Right lobe of liver (tissue), 6 donors: Measurements from ENCODE around the gene ADARB2. TPM values are rescaled to one million over a fixed set of nuclear protein-coding genes. Genes with fewer than 3 reads are reported as not detected.

ENCODE experiments used
- ATAC-seq, 4 donors: fragments of 200-7000 bp; cut with Tn5 transposase; one replicate each; pipeline ENCODE4 v1.9.1; 2020; ENCODE audit warnings: mild to moderate bottlenecking in 4 of 4, moderate library complexity in 4 of 4
- DNase-seq, 3 donors: peaks; one replicate each; pipeline ENCODE4 v3.0.0-alpha.2; 2020
- H3K27ac ChIP-seq, 3 donors: fragments of 200-600 bp; one replicate each; pipeline ENCODE4 v1.8.0; 2022
- H3K27me3 ChIP-seq, 2 donors: fragments of 200-600 bp; one replicate each; pipeline ENCODE4 v1.8.0; 2022
- H3K36me3 ChIP-seq, 4 donors: fragments of 200-600 bp; sonication (generic) in 1 of 4; one replicate each; pipeline versions ENCODE4 v1.5.1 to v1.8.0; 2017 to 2022; ENCODE audit warnings: control low read depth in 1 of 4
- H3K4me1 ChIP-seq, 4 donors: fragments of 200-600 bp; sonication (generic) in 1 of 4; one replicate each; pipeline versions ENCODE4 v1.5.1 to v1.8.0; 2017 to 2022; ENCODE audit warnings: control low read depth in 1 of 4
- H3K4me3 ChIP-seq, 3 donors: fragments of 200-600 bp; one replicate each; pipeline ENCODE4 v1.8.0; 2022
- H3K9me3 ChIP-seq, 4 donors: fragments of 200-600 bp; sonication (generic) in 1 of 4; one replicate each; pipeline versions ENCODE4 v1.5.1 to v1.8.0; 2017 to 2022; ENCODE audit warnings: control low read depth in 1 of 4
- CTCF ChIP-seq, 4 donors: fragments of 200-600 bp in 3 of 4; fragments of 450-650 bp in 1 of 4; IDR thresholded peaks; one replicate each; pipeline versions ENCODE4 v1.5.1 to v1.8.0; 2016 to 2022; ENCODE audit warnings: antibody characterized with exemption in 4 of 4, mild to moderate bottlenecking in 2 of 4
- POLR2A ChIP-seq: fragments of 450-650 bp; IDR thresholded peaks from one replicate; pipeline ENCODE4 v1.6.1; 2017; ENCODE audit warnings: antibody characterized with exemption, mild to moderate bottlenecking
- WGBS: methylation state at CpG from one replicate; pipeline ENCODE4 v1.1.6; 2018; ENCODE audit warnings: low coverage, low lambda C conversion rate; ENCODE audit not compliant: insufficient coverage; ENCODE audit errors: missing lambda C conversion rate; 5-methylcytosine and 5-hydroxymethylcytosine counted together
- intact Hi-C, 2 donors: fragments of 100-400 bp; cut with DNase I; formaldehyde crosslinking; loops; one replicate each; pipeline versions ENCODE4 v1.11.2 to v1.14.1; 2022
- total RNA-seq, 6 experiments: library from RNA; depleted of rRNA in 2 of 6; stranded (reverse); fragments of >200 nt in 2 of 6; fragmentation: NEBNext Ultra II Directional in 3 of 6; extraction: Animal tissue kit (Norgen Biotek cat#: 25700) in 3 of 6; gene quantifications; one replicate each; pipeline versions ENCODE4 v1.1.0 to v1.2.4, GENCODE V29; 2016 to 2023
- donor health status: DM: no; HTN: yes; CAD: no.
- donor health status: DM: no; HTN: no; CAD: no.
- donor health status: DM: no; HTN: no; CAD: no.
- donor health status: DM: no; HTN: yes; CAD: no.
- donor health status: DM: no; HTN: yes; CAD: no.

The ADARB2 gene
- total RNA-seq, 6 experiments from 2014 or later = 0.07 to 0.68 (median 0.42) TPM

- H3K9me3 ChIP-seq = no peaks in the 10 kb centered on the region
- intact Hi-C loops = no loop called here
- H3K36me3 ChIP-seq = peaks cover 0 to 61% (median 23%) of the 10 kb centered on the region in 4 donors
- no peak overlapping the region for H3K27ac ChIP-seq
- H3K4me3 ChIP-seq = no peak overlapping the region
- DNase-seq (no peak), ATAC-seq (no peak)
- H3K4me1 ChIP-seq = no peaks in the 10 kb centered on the region
- WGBS = 89% methylated on average over 2 of the region's 2 CpGs
- no peak for TF ChIP-seq POLR2A
- no peak for TF ChIP-seq CTCF (IDR thresholded peaks at IDR 0.05)
- no peaks in the 10 kb centered on the region for H3K27me3 ChIP-seq
Observed at GRCh38 chr10:1128115-1128514, 609.2 kb downstream of the ADARB2 start.

GRCh38 chr10:1127629-1128028 lies 609.7 kb downstream of the ADARB2 start:
- intact Hi-C loops = no loop called here
- Histone ChIP-seq H3K36me3 (peaks cover 0 to 64% (median 23%) of the 10 kb centered on the region in 4 donors), H3K9me3 (no peaks in the 10 kb centered on the region), H3K4me3 (no peak overlapping the region), H3K4me1 (no peaks in the 10 kb centered on the region), H3K27ac (no peak overlapping the region), H3K27me3 (no peaks in the 10 kb centered on the region)
- no peak for DNase-seq
- WGBS = 100% methylated on average over 2 of the region's 15 CpGs
- no peak for ATAC-seq
- no peak for TF ChIP-seq CTCF (IDR thresholded peaks at IDR 0.05)
- no peak for TF ChIP-seq POLR2A
